GM18505 (cell line): ENCODE results near the gene LASP1NB.

Experiments
- ATAC-seq: cut with Tn5 transposase; IDR thresholded peaks from one replicate; pipeline ENCODE4 v1.9.1; 2021; ENCODE audit not compliant: unreplicated experiment
- POLR2A ChIP-seq: IDR thresholded peaks from 4 replicates; pipeline ENCODE4 v1.6.1; 2011; ENCODE audit warnings: borderline replicate concordance; ENCODE audit not compliant: insufficient read depth, insufficient read length; ENCODE audit errors: extremely low read depth

Gene LASP1NB

DNA sequence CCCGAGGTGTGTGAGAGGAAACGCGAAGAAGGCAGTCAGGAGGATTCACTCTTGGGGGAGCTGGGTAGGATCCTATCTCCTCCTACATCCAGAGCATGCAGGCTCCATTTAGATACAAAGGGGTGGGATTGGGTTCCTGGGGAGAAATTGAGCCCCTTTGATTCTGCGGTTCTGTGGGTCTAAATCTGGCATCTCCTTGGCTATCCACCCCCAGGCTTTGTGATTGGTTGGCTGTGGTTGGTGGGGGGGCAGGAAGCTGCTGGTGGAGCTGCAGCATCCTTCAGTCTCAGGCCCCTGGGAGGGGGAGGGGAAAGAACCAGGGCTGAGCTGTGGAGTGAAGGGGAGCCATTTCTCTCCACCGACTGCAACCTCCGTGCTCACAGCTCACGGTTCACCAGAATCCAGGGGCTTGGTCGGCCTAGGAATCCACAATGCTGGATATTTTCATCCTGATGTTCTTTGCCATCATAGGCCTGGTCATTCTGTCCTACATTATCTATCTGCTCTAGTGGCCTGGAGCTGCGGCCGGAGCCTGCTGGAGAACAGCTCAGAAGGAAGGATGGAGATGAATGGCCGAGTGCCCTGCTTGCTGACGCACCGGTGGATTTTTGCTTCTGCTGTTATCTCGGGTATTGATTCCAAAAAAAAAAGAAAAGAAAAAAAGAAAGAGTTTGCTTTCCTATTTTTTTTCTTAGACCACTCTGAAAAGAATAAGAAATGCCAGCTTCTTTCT, at the start of gene LASP1NB:
Gene LASP1NB (plus strand): TSS at position 352 of the 733 bp plus-strand sequence.
- TF ChIP-seq POLR2A: no peak
- ATAC-seq: no peak

DNA sequence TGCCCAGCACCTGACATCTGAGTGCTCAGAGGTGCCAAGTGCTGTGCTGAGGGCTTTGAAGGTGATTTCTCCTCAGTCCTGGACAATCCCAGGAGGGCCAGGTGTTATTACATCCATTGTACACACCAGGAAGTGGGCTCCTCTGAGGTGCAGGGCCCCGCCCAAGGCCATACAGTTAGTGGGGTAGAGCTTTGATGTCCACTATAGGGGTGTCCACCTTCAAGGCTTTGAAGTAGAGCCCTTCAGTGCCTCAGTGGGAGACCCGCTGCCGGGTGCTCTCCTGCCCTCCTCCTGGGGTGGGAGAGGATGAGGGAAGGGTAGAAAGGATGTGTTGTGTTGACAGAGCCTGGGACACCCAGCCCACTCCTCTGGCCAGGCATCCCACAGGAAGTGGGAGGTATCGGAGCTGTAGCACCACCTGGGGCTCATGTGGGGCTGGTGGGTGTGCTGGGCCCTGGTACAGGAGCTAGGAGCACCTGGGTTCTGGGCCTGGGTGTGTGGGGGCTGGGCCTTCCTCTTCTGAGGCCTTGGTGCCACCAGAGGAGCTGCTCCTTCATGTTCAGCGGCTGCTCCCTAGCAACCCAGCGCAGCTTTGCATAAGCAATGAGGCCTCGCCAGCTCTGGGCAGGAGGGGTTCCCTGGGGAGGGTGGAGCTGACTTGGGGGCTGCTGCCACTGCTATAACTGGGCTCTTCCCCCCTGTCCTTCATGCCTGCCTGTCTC, 48.1 kb upstream of the LASP1NB start:
- no peak for ATAC-seq

DNA sequence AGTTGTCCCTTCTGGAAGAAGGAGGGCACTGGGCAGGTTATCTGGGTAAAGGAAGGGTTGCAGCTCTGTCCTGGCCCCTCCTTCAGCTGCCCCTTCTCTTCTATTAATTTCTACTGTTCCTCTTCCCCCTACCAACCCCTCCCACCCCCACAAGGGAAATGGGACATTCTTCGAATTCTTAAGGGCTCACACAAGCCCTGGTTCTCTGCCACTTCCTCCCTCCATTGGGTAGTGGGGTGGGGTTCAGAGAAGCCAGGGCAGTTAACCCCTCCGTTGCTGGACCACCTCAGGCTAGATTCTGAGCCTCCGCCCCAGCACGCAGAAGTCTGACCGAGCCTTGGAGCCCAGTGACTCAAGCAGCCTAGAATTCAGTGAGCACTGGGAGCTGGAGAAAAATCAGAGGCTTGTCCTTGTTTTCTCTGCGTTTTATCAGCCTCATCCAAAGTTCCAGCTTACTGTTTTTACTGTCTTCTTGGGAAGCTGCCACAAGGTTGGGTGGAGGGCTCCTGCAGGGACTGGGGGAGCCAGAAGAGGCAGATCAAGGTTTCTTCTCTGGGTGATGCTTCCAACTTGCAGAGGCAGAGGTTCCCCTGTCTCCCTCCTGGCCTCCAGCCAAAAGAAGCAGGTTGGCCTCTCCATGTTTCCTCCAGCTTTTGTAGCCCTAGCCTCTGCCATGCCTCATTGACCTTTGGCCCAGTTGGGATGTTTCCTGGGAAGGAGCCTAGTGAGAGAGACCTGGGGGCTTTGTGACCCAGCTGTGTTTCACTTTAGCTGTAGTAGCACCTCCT, 45.3 kb upstream of the LASP1NB start:
- ATAC-seq: no peak
- TF ChIP-seq POLR2A: no peak

More for the DNA sequence above, 48.1 kb upstream of the LASP1NB start:
- no peak for TF ChIP-seq POLR2A

DNA sequence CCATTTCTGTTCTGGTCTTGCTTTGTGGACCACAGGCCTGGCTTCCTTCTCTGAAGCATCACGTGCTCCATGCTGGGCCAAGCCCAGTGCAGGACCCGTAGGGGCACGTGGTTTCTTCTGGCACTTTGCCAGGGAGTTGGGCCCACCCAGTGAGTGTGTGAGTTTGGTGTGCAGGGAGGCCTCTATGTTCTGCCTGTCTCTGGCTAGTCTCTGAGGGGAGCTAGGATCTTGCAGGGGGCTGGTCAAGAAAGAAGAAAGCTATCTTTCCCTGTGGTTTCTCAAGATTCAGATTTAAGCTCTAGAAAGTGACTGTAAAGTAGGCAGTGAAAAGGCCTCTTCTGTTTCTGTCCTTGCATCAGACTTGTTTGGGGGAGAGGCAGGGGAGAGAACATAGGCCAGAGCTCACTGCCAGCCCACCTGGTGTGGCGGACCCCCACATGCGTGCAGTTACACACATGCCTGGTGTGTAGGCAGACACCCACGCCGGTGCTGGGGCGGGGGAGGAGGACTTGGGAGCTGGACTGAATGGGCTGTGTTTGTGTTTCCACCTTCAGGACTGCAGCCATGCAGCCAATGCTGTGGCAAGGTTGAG, 43.7 kb upstream of the LASP1NB start:
- ATAC-seq: no peak
- TF ChIP-seq POLR2A: no peak

DNA sequence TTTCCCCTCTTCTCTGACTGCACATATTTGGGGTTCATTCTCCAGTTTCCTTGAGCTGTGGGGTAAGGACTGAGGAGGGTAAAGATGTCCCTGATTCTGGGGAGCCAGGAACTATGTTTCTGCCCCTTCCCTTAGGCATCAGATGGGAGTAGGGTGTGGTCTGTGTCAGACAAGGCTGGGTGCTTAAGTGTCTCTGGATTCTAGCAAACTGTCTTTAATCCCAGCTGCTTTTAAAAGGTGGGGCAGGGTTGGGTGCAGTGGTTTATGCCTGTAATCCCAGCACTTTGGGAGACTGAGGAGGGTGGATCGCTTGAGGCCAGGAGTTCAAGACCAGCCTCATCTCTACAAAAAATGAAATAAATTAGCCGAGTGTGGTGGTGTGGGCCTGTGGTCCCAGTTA, 42.5 kb upstream of the LASP1NB start:
- TF ChIP-seq POLR2A: no peak
- ATAC-seq: no peak

DNA sequence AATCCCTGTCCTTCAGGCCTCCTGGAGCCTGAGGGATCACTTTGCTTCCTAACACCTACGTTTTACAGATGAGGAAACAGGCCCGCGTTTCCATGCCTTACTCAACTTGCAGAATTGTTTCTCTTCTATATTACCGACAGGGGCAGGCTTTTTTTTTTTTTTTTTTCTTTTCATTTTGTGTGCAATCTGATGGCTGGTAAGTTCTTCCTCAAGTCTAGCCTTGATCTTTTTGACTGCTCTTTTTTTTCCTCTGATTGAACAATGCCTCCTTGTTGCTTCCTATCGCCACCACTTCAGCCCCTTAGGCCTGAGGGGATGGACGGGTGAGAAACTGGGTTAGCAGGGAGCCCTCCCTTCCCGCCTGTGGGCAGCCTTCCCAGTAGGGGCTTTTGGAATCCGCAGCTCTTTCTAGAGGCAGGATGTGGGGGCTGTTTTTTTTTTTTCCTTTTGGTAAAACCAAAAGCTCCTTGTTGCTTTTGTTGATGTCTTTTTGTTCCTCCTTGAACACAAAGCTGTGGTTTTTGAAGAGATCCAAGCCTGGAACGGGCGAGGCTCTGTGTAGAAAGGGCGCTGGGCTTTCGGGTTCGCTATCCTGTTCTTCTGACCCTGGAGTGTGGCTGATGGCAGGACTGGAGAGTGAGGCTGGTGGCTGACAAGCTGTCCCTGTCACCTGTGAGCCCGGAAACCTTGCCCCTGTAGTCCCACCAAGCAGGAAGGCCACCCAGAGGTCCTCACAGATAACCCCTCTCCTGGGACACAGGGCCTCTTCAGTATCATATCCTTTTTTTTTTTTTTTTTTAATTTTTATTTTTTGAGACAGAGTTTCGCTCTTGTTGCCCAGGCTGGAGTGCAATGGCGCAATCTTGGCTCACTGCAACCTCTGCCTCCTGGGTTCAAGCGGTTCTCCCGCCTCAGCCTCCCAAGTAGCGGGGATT, 41.6 kb upstream of the LASP1NB start:
- ATAC-seq: no peak
- no peak for TF ChIP-seq POLR2A

DNA sequence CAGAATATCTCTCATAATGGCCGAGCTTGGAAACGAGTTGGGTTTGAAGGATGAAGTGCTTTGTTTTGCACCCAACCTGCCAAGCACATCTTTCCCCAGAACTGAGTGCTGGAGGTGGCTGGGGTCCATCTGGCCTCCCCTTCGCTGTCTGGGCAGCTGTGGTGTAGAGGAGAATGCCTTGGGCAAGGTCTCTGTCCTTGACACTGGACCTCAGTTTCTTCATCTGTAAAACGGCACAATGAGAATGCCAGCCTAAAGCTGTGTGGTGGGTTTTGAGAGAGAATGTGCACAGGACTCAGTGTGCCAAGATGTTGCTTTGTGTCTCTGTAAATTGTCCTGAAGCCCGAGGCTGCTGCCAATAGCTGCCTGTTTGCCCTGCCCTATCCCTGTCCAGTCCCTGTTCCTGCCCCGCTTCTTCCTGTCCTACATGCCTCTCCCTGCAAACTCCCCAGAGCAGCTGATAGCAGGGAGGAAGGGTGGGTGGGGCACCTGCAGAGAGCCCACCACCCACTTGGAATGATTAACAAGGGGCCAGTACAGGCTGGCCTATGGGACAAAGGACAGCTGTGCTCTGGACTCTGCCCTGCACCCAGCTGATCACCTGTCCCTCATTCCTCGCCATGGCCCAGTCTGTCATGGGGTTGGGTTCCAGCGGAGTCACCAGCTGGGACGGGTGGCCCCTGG, 40.2 kb upstream of the LASP1NB start:
- no peak for TF ChIP-seq POLR2A
- no peak for ATAC-seq

DNA sequence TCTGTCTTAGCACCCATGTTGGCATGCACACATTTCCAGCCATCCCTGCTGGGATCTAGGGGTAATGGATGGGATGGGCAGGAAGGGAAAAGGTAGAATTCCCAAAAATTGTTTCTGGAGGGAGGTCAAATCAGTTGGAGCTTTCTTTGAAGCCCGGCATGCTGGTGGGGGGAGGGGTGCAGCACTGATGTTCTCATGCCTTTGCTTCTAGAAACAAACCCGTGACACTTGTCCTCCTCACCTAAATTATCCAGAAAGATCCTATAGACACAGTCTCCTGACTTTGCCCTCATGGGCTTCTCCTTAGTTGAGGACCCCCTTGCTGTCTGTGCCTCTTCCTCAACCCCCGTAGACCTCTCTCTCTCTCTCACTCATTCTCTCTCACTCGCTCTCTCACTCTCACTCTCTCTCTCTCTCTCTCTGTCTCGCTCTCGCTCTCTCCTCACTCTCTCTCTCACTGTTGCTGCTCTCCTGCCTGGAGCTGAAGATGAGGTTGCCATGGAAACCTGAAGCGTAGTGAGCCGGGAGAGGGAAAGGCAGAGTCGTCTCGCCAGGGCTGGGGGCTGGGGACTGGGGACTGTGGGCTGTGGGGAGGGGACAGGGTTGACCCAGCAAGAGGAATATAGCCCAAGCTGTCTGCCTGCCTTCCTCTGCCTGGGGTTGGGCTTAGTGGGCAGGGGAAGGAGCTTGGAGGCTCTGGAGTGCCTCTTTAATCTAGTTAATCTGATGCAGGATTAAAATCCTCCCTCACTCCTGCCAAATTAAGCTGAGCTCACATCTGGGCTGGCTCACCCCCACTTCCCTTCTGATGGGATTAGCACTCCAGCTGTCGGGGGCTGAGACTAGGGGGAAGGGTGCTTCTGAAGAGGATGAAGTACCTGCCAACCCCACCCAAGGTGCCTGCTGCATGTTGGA, 39.4 kb upstream of the LASP1NB start:
- no peak for TF ChIP-seq POLR2A
- ATAC-seq: no peak

DNA sequence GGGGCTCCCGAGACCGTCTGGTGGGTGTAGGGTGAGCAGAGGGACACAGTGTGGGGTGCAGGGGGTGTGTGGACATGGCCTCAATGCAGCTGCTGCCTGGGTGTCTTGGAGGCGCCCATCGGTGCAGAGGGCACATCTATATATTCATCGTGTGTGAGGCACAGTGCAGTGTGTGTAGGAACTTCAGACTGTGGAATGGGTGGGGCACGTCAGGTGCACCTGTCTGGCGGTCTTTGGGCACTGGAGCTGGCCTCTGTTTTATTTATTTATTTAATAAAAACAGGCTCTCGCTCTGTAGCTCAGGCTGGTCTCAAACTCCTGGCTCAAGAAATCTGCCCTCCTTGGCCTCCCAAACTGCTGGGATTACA, 38.8 kb upstream of the LASP1NB start:
- TF ChIP-seq POLR2A: no peak
- no peak for ATAC-seq

DNA sequence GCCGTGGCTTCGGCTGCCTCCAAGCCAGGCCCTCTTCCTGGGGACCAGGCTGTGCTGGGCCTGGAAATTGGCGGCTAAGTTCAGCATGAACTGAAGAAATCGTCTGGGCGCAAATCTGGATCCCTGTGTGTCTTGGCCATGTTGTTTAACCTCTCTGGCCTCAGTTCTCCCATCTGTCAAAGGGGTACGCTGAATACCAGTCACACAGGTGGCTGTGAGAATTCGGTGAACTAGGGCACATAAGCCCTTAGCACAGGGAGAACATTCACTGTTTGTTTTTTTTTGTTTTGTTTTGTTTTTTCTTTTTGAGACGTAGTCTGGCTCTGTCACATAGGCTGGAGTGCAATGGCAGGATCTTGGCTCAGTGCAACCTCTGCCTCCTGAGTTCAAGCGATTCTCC, 36.6 kb upstream of the LASP1NB start:
- no peak for TF ChIP-seq POLR2A
- ATAC-seq: no peak
